HG02970 (cell line): ENCODE measurements around the gene TM9SF1.
A peak's percentile ranks its signal among the peaks of the same experiment; 100 is the strongest.

Experiments
- ATAC-seq: cut with Tn5 transposase; IDR thresholded peaks from one replicate; pipeline ENCODE4 v1.9.1; 2021; ENCODE audit warnings: mild to moderate bottlenecking, moderate library complexity, moderate number of reproducible peaks; ENCODE audit not compliant: unreplicated experiment, low FRiP score

Gene TM9SF1, protein sequence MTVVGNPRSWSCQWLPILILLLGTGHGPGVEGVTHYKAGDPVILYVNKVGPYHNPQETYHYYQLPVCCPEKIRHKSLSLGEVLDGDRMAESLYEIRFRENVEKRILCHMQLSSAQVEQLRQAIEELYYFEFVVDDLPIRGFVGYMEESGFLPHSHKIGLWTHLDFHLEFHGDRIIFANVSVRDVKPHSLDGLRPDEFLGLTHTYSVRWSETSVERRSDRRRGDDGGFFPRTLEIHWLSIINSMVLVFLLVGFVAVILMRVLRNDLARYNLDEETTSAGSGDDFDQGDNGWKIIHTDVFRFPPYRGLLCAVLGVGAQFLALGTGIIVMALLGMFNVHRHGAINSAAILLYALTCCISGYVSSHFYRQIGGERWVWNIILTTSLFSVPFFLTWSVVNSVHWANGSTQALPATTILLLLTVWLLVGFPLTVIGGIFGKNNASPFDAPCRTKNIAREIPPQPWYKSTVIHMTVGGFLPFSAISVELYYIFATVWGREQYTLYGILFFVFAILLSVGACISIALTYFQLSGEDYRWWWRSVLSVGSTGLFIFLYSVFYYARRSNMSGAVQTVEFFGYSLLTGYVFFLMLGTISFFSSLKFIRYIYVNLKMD

DNA sequence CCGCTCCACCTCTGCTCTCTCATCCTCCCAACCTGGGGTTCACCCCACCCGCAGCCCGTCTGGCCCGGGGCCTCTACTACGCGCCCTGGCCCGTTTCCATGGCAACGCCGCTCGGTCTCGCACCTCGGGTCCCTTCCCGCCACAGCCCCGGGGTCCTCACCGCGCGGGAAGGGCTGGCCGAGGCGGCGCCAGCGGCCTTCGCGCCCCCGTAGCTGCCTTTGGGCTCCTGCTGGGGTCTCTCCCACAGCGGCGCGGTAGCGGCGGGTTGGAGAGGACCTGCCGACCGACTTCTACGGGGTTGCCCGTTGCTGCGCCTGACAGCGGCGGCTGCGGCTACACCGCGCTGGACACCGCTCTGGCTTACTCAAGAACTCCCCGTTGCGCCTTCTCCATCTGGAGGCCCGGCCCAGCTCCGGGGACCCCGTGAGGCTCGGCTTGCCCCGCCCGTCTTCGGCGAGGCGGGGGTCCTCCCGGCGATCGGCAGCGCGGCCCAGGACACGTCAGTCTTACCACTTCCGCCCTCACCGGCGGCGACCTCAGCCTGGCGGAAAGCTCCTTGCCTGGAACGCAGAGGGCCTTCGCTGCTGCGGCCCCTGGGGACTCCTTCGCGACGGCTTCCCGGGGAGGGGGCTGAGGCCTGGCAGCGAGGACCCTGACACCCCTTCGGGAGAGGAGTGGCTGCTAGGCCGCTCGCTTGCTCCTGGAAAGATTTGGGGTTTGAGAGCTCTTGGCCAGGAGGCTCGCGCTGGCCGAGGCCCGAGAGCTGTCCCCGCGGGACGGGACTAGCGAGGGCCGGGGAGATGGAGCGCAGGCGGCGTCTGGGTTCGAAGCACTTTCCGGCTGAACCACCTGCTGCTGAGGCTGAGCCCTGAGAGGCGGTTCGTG, at the start of gene TM9SF1:
Gene TM9SF1 (minus strand): TSS at position 256 of the 885 bp plus-strand sequence. CDS start 422 bp downstream, outside the sequence.
- ATAC-seq: peak; percentile 66

DNA sequence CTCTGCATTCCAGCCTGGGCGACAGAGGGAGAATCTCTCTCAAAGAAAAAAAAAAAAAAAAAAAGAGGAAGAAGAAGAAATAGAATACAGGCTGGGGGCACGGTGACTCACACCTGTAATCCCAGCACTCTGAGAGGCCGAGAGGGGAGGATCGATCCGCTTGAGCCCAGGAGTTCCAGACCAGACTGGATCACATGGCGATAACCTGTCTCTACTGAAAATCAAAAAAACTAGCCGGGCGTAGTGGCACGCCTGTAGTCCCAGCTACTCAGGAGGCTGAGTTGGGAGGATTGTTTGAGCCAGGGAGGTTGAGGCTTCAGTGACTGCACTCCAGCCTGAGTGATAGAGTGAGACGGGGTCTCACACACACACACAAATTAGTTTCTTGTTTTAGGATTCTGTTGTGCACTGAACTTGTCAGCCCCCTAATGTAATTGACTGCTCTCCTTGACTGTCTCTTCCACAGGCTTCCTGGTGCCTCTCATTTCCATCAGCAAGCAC, 48.1 kb upstream of the TM9SF1 start:
- no peak for ATAC-seq

DNA sequence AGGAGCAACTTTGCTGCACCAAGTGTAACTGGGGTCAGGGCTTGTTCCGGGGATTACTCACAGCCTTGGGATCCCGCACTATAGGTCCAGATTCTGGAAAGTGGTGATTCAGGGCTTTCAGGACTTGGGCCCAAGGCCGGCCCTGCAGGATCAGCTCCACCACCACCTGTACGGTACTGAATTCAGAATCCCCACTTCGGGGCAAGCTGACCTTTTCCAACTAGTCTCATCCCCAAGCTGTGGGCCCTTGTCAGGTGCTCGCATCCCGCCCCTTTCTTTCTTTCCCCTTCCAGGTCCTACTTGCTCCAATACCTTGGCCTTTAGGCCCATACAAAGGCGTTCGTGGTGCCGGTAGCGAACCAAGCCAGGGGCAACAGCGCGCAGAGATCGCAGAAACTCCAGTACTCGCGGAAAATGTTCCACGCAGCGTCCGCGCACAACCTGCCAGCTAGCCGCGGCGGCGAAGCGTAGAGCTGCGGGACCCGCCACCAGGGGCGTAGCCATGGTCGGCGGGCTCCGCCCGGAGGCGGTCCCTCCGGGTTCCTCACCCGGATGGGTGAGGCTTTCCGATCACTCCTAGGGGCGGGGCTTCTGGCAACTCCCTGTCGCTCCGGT, 46.7 kb upstream of the TM9SF1 start:
- peak; percentile 70 for ATAC-seq

DNA sequence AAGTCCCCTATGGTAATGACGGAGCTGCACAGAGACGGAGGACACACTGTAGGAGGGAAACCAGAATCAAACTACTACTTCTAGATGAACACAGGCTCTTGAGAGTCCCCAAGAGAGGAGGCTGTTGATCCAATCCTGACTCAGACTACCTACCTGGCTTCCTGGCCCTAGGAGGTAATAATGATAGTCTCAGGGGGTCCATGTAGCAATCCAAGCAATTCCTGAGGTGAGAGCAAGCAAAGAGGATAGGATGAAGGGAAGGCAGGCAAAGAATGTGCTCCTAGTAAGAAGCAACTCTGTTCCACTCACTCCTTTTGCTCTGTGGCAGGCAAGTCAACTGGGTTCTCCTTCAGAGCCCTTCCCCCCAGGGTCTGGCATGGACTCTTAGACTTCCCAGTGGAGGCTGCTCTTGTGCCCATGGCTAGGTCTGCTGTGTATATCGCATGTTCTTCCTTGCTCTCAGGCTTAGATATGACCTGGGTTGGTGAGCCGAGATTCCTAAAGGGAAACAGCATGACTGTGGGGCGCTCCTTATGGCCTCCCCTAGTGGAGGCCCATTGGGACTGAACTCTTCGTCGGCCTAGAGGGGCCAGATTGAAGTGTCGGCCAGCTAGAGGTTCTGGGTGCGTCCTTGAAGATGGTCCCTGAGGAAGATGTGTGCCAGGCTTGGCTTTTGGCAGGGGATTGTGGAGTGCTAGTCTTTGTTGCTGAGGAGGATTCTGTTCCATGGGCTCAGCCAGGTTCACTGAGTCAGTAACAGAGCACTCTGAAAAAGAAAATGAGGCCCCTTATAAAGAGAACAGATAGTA, 45.1 kb upstream of the TM9SF1 start:
- no peak for ATAC-seq

DNA sequence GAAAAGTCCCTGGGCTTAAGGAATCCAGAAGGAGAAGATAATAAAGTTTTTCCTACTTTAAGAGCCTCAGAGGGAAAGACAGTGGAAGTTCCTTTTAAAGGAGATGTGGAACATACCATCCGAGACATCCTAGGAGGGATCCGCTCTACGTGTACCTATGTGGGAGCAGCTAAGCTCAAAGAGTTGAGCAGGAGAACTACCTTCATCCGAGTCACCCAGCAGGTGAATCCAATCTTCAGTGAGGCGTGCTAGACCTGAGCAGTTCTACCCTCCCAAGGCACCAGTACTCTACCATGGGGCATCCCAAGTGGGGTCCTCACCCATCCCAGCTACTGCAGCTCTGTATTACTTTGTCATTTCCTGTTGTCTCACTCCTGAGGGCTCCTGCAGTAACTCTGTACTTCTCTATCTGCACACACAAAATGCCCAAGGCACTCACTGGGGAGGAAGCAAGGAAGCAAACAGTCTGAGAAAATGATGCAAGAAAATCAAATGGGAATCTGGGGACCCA, 43.3 kb upstream of the TM9SF1 start:
- ATAC-seq: no peak

DNA sequence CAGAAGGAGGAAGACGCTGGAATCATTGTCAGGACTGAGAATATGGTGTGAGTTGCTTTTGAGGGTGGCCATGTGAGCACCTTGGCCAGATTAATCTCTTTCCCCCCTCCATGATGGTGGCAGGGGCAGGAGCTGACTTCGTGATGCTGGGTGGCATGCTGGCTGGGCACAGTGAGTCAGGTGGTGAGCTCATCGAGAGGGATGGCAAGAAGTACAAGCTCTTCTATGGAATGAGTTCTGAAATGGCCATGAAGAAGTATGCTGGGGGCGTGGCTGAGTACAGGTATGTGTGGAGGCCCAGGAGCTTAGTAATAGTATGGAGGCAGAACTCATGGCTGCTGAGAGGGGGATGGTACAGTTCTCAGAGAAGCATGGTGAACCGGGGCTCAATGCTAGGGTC, 42.9 kb upstream of the TM9SF1 start:
- ATAC-seq: no peak

DNA sequence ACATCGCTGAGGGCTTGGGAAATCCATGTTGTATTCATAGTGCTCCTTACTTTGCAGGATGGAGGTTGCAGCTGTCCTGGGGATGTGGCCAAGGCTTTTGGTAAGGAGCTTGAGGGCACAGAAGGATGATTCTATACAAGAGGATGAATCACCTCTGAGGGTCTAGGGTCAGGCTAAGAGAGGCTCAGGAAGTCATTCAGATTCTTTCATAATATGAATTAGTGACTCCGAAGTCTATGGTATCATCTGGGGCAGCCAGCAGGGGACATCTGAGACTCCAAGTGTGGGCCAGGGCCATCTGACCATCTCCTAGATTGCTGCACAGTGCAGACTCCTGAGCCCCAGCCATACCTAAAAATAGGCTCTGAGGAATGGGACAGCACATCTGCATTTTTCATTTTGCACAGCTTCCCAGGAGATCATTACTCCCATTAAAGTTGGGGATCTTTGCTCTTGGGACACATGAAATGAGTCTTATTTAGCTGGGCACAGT, 42.3 kb upstream of the TM9SF1 start:
- ATAC-seq: no peak

DNA sequence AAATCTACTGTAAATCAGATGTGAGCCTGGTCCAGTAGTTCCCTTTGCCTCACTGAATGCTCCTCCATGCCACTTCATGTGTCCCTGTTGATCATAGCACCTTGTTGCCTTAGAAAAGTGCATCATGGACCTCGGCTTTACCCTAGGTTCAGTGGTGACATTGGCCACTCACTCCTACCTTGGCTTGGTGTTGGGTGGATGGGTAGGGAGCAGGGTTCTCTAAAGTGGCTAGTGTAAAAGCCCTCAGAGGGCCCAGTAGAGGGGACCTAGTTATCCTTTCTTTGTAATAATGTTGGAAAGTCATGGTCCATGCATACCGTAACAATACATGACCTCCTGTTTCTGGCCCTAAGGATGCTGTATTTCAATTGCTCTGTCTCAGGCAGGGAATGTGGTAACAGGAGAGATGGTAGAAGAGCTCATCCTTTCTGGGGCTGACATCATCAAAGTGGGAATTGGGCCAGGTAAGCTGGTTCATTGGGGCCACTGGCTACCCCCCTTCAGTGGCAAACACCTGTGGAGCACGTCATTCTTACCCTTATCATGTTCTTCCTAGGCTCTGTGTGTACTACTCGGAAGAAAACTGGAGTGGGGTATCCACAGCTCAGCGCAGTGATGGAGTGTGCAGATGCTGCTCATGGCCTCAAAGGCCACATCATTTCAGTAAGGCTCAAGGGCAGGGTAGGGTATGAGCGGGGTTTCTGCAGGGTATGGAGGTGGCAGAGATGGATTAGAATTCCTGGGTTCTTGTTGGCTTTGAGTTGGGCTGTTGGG, 41.6 kb upstream of the TM9SF1 start:
- ATAC-seq: no peak

DNA sequence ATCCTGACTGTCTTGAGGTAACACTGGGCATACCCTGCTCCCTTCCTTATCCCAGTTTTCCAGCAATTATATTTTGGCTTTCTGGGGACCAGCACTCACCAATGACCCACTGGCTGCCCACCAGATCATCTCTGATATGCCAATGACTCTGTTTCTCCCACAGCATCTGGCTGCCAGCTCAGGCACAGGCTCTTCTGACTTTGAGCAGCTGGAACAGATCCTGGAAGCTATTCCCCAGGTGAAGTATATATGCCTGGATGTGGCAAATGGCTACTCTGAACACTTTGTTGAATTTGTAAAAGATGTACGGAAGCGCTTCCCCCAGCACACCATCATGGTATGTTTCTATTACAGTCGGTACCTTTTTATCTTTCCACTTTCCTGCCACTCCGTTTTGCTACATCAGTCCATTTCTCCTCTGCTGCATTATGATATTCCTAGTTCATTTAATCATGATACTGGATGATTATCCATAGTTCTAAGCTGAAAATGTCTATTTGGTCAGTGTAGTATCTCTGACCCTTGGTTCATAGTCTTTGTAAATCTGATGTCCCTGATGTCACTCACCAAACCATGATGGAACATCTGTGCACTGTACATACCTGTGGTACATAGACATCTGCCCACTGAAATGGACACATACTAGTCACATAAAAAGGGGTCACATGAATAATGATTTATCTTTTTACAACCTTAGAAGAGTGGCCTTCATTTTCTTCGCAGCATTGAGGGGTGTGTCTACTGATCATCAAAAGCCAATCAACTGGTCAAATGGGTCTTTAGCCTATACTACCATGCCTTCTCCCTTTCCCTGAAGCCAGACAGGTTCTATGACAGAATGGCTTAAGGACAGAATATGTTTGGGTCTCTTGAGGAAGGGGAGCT, 40.8 kb upstream of the TM9SF1 start:
- no peak for ATAC-seq

DNA sequence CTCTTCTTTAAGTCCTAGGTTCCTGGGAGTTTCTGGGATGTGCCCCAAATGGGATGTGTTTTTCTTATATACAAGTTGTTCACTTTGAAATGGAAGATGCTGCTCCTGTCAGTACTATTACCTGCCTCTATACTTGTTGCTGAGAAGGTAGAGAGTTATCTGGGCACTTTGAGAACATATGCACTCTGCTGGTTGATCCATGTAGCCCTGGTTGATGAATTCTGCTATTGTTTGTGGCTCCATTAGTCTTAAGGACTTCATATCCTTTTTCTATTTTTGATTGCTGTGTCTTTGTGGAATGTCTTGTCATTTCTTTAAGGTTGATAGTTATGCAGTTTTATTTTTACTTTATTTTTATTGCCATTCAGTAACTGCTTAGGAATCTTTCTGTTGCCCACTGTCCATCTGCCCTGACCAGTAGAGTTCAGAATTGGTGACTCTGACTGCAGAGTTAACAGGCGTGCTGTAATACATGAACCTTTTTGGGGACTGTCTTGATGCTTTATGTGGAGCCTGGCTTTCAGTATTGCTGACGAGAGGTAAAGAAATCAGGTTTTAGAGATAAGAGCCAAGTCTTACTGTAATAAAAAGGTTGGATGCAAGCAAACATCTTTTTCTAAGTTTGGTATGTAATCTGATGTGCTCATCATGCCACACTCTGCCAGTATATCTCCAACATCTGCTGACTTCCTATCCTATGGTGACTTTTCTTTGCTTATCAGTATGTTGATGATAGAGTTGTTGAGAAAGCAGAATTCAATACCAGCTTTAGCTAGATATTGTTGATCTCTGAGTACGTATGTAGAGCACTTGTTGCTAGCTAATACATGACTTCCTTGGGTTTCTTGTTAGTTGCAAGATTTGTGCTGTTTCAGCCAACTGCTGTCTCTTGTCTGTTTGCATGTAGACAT, 39.1 kb upstream of the TM9SF1 start:
- ATAC-seq: no peak

DNA sequence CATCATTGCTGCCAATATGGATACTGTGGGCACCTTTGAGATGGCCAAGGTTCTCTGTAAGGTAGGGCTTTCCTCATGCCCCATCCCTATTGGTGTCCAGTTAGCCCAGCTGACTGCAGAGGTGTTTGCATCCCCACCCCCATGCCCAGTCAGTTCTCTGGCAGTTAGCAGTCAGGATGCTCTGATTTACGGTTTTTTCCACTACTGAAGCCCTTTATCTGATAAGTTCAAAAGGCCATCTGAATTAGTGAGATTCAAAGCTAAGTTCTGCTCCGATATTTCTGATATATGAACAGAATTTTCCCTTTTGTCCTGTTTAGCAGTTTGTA, 38.3 kb upstream of the TM9SF1 start:
- no peak for ATAC-seq

DNA sequence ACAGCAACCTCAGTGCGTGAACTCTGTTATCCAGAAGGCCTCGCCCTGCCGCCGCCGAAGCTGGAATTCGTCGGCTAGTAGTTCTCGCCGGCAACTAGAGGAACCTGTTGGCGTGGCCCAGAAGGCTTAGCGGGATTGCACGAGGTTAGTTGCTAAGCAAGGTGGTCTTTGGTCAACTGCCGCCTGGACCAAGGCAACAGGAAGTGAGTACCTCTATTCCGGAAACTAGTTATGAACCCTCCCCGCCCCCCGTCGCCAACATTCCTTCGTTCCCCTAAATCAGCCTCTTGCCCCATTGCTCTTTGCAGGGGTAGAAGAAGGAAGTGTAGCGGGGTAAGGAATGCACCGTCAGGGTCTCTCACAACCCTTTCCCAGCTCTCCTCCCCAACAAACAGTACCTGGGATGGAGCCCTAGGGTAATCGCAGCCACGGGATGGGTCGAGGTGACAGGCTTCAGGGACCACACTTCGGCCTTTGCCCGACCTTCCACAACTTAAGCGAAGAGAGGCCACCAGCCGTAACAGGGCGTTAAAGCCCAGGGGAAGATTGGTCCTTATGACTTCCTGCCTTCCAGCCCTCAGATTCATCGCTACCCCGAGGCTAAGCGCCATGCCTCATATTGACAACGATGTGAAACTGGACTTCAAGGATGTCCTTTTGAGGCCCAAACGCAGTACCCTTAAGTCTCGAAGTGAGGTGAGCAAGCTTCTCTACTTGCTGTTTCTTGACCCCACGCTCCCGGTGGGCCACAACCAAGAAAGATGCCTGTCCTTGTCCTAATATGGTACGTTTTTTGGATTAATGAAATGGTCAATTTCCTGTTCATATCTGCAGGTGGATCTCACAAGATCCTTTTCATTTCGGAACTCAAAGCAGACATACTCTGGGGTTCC, 37.6 kb upstream of the TM9SF1 start, which contains the start of gene GMPR2:
Gene GMPR2 (plus strand): TSS at position 285 of the 893 bp plus-strand sequence. CDS start 325 bp downstream, at position 610.
- peak; percentile 45 for ATAC-seq

DNA sequence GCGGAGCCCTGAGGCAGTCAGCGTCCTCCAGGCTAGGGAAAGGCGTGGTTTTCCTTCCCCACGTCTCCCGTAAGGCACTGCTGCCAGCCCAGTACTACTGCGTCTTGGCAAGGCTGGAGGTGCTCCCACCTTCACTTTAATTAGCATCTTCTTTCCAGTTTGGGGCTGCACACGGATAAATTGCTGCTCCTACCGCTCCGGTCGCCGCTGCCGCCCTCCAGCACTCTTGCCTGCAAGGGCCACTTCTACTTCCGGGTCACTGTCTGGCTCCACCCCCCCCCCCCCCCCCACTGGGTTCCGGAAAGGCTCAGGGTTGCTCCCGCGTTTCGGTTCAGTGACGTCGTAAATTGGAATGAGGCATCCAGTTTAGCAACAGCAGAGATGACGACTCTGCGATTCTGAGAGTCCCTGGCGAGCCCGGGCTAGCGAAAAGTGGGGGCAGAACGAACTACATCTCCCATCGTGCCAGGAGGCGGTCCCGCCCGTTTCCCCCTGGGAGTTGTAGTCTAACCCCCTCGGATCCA, 36.9 kb upstream of the TM9SF1 start, which contains the start of gene NEDD8:
Gene NEDD8 (minus strand): TSS at position 247 of the 524 bp plus-strand sequence. CDS start 100 bp downstream, at position 147.
- ATAC-seq: peak; percentile 73

DNA sequence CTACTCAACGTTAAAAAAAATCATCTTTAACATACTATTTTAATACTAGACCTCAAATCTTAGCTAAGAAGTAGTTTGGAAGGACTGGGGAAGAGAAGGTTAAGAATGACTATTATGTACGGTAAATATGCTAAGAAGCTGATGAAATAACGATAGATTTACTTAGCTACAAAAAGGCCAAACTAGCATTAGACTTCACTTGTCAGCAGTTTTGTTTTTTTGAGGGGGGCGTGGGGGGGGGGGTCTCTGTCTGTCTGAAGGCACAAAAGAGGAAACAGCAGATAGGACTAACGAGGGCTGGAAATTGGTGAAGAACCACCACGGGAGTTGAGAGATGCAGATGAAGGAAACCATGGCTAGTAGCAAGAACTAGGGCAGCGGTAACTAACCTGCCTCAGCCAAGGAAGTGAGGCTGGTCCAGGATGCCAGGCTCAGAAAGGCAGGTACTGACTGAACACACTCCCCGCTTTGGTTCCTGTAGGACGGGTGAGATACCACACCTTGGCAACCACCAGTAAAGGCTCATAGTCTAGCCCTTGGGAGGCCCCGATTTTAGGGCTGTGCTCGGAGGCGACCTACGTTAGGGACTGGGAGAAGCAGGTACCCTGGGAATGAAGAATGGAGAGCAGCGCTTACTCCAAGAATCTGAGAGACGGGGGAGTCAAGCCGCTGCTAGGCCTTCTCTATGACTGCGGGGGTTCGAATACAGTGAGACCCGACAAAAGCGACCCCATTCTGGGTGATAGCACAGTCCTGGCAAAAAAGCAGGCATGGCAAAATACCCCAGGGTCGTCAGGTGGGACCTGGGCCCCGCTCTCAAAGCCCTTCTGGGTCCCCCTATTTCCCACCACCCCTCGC, 36.3 kb upstream of the TM9SF1 start:
- no peak for ATAC-seq
